H54 (cell line): Measurements from ENCODE around the gene SAXO2.
"Not testable (repeated sequence)": the region's sequence is repeated elsewhere in the genome, so short reads cannot be mapped to it uniquely, and the experiment has no call there.

Experiments used
- DNase-seq: peaks from one replicate; pipeline ENCODE4 v3.0.0; 2011; ENCODE audit warnings: low spot score, mixed read lengths; ENCODE audit not compliant: insufficient read length
- FAIRE-seq: peaks from 3 replicates; lab custom pipeline; 2011; peaks lifted over from hg19 to GRCh38; lab: Jason Lieb, UNC
- POLR2A ChIP-seq: IDR thresholded peaks from 2 replicates; pipeline ENCODE4 v1.6.1; 2011; ENCODE audit warnings: low read depth, mild to moderate bottlenecking, low read length

Gene SAXO2

GRCh38 chr15:82300883-82301282 is 38.3 kb downstream of the SAXO2 start:
- FAIRE-seq, result no peak

GRCh38 chr15:82301296-82302016 is 38.8 kb downstream of the SAXO2 start:
- DNase-seq, result no peak
- FAIRE-seq, result no peak
- no peak for TF ChIP-seq POLR2A

More at GRCh38 chr15:82300883-82301282, 38.3 kb downstream of the SAXO2 start:
- no peak for TF ChIP-seq POLR2A
- DNase-seq, result no peak

GRCh38 chr15:82303956-82304777 is 41.5 kb downstream of the SAXO2 start:
- DNase-seq (no peak), FAIRE-seq (no peak)
- TF ChIP-seq POLR2A, result no peak

- FAIRE-seq, result no peak
- DNase-seq, result no peak
- TF ChIP-seq POLR2A, result no peak
These were observed 42.1 kb downstream of the SAXO2 start for GRCh38 chr15:82304778-82305090.

GRCh38 chr15:82305621-82306048 is 43.0 kb downstream of the SAXO2 start:
- no peak for TF ChIP-seq POLR2A
- FAIRE-seq, result no peak
- DNase-seq, result no peak

GRCh38 chr15:82306791-82307713 is 44.4 kb downstream of the SAXO2 start:
- DNase-seq (no peak), FAIRE-seq (no peak)
- no peak for TF ChIP-seq POLR2A

- TF ChIP-seq POLR2A, result no peak
- no peak for FAIRE-seq
- no peak for DNase-seq
These were observed 45.1 kb downstream of the SAXO2 start for GRCh38 chr15:82307714-82308081.

- no peak for TF ChIP-seq POLR2A
- DNase-seq (no peak), FAIRE-seq (no peak)
These were observed 47.2 kb downstream of the SAXO2 start for GRCh38 chr15:82309802-82310201.

- not testable (repeated sequence) for DNase-seq, FAIRE-seq
These were observed 48.7 kb downstream of the SAXO2 start for GRCh38 chr15:82311321-82311720.

GRCh38 chr15:82312586-82313349 is 50.1 kb downstream of the SAXO2 start:
- FAIRE-seq (no peak), DNase-seq (no peak)
- TF ChIP-seq POLR2A, result no peak

- TF ChIP-seq POLR2A, result no peak
- DNase-seq (no peak), FAIRE-seq (no peak)
These were observed 50.8 kb downstream of the SAXO2 start for GRCh38 chr15:82313446-82313845.

GRCh38 chr15:82313951-82314768 is 51.5 kb downstream of the SAXO2 start:
- not testable (repeated sequence) for DNase-seq, FAIRE-seq
